ENCODE measurements around the gene IL17C.

IL17C gene

GRCh38 chr16:88597856-88598491 lies 40.4 kb upstream of the IL17C start:
- Histone ChIP-seq H3K27me3 (replicated peaks) (no peaks in the 10 kb centered on the region), H3K27ac (no peak overlapping the region), H3K36me3 (replicated peaks) (peaks cover 33% of the 10 kb centered on the region), H3K4me3 (ENCODE audit: low read depth, low read length) (no peak overlapping the region)
- in situ Hi-C loops (cut with HindIII; ENCODE audit: low pct_ligation_motif_present, low sequenced_read_pairs) = no loop called here
- DNase-seq = no peak
- no peak for TF ChIP-seq CTCF (IDR thresholded peaks at IDR 0.05; ENCODE audit: low read depth, low read length, missing control alignments)

- in situ Hi-C loops (cut with HindIII; ENCODE audit: low pct_ligation_motif_present, low sequenced_read_pairs) = no loop called here
- Histone ChIP-seq H3K27ac (no peak overlapping the region), H3K4me3 (ENCODE audit: low read depth, low read length) (no peak overlapping the region), H3K27me3 (replicated peaks) (no peaks in the 10 kb centered on the region), H3K36me3 (replicated peaks) (peaks cover 27% of the 10 kb centered on the region)
- DNase-seq = no peak
- no peak for TF ChIP-seq CTCF (IDR thresholded peaks at IDR 0.05; ENCODE audit: low read depth, low read length, missing control alignments)
These were observed 39.2 kb upstream of the IL17C start for GRCh38 chr16:88599092-88599733.

GRCh38 chr16:88599825-88600538 lies 38.4 kb upstream of the IL17C start:
- Histone ChIP-seq H3K27ac (no peak overlapping the region), H3K27me3 (replicated peaks) (no peaks in the 10 kb centered on the region), H3K36me3 (replicated peaks) (peaks cover 27% of the 10 kb centered on the region), H3K4me3 (ENCODE audit: low read depth, low read length) (no peak overlapping the region)
- no peak for DNase-seq
- no peak for TF ChIP-seq CTCF (IDR thresholded peaks at IDR 0.05; ENCODE audit: low read depth, low read length, missing control alignments)
- in situ Hi-C loops (cut with HindIII; ENCODE audit: low pct_ligation_motif_present, low sequenced_read_pairs) = no loop called here

GRCh38 chr16:88600539-88600896 lies 37.9 kb upstream of the IL17C start:
- no peak overlapping the region for H3K4me3 ChIP-seq (ENCODE audit: low read depth, low read length)
- peaks cover 28% of the 10 kb centered on the region for H3K36me3 ChIP-seq (replicated peaks)
- DNase-seq = no peak
- TF ChIP-seq CTCF (IDR thresholded peaks at IDR 0.05; ENCODE audit: low read depth, low read length, missing control alignments) = no peak
- no peak overlapping the region for H3K27ac ChIP-seq
- in situ Hi-C loops (cut with HindIII; ENCODE audit: low pct_ligation_motif_present, low sequenced_read_pairs) = no loop called here
- no peaks in the 10 kb centered on the region for H3K27me3 ChIP-seq (replicated peaks)

DNA sequence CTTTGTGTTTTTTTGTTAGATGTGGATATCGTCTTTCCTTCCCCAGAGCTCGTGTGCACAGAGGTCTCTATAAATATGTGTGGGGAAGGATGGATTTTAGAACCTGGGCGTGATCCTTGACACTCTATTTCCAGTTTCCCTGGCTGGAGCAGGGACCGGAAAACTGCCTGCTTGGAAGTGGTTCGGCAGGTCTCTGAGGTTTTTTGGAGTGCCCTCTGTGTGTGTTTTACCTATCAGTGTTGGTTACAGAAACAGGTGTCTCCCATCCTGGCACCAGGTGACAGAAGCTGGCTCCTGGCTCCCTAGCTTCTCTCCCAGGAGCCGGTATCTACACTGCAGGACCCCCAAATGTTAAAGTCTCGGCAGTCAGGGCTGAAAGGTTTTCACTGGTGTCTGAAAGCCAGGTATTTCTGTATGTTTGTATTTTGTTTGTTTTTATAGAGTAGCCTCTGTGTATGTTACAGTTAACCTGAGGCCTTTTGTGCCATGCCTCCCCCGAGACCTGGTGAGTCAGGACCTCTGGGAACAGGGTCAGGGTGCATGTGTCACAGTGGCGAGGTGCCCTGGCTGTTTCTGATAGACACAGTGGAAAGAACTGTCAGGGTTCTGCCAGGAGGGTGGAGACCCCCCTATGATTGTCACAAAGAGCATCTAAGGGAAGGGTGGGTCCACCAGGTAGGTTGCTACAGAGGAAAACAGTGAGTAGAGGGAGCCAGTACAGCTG lies 36.9 kb upstream of the IL17C start:
- no peak for TF ChIP-seq CTCF (IDR thresholded peaks at IDR 0.05; ENCODE audit: low read depth, low read length, missing control alignments)
- DNase-seq = no peak
- Histone ChIP-seq H3K36me3 (replicated peaks) (peaks cover 37% of the 10 kb centered on the region), H3K4me3 (ENCODE audit: low read depth, low read length) (no peak overlapping the region), H3K27me3 (replicated peaks) (no peaks in the 10 kb centered on the region), H3K27ac (no peak overlapping the region)
- in situ Hi-C loops (cut with HindIII; ENCODE audit: low pct_ligation_motif_present, low sequenced_read_pairs) = no loop called here

Measured in brain microvascular endothelial cell (primary cell).